Pancreas (tissue), 10 donors: ENCODE data around the gene ALKBH8. TPM values are rescaled to one million over a fixed set of nuclear protein-coding genes. Genes with fewer than 3 reads are reported as not detected.

Experiments used
- ATAC-seq, 4 donors: fragments of 200-7000 bp; cut with Tn5 transposase; one replicate each; pipeline versions ENCODE4 v1.8.0 to v1.9.1; 2020; ENCODE audit warnings: mild to moderate bottlenecking in 4 of 4, moderate library complexity in 4 of 4
- DNase-seq, 6 donors: peaks; one replicate each; pipeline ENCODE4 v3.0.0-alpha.2; 2020
- FAIRE-seq: peaks from 2 replicates; lab custom pipeline; 2012; peaks lifted over from hg19 to GRCh38; lab: Jason Lieb, UNC
- H3K27ac ChIP-seq, 4 donors: fragments of 200-600 bp; sonication (generic); 1 replicate in 3 of 4; 2 replicates in 1 of 4; pipeline versions ENCODE4 v1.5.0 to v1.8.0; 2020
- H3K27me3 ChIP-seq, 4 donors: fragments of 200-600 bp; one replicate each; pipeline ENCODE4 v1.8.0; 2021
- H3K36me3 ChIP-seq, 3 donors: fragments of 200-600 bp; sonication (generic) in 1 of 3; one replicate each; pipeline versions ENCODE4 v1.5.0 to v1.8.0; 2020 to 2021
- H3K4me1 ChIP-seq, 3 donors: fragments of 200-600 bp; one replicate each; pipeline ENCODE4 v1.8.0; 2021
- H3K4me3 ChIP-seq, 4 donors: fragments of 200-600 bp; sonication (generic) in 2 of 4; one replicate each; pipeline versions ENCODE4 v1.5.0 to v1.8.0; 2020 to 2021
- H3K9me3 ChIP-seq, 4 donors: fragments of 200-600 bp; one replicate each; pipeline ENCODE4 v1.8.0; 2021
- WGBS, 2 donors: extraction: QIAGEN DNeasy Blood & Tissue Kit; methylation state at CpG; one replicate each; pipeline ENCODE4 v1.1.7; 2013; 5-methylcytosine and 5-hydroxymethylcytosine counted together
- intact Hi-C, 3 donors: fragments of 100-400 bp; cut with DNase I; formaldehyde crosslinking; loops; one replicate each; pipeline versions ENCODE4 v1.11.1 to v1.14.2; 2022
- polyA plus RNA-seq, 2 donors: library from polyadenylated mRNA; stranded (reverse); fragments of 200-250 nt; gene quantifications; one replicate each; pipeline ENCODE4 v1.2.3, GENCODE V29; 2013
- total RNA-seq, 6 donors: library from RNA; stranded (reverse); fragmentation: NEBNext Ultra II Directional in 4 of 6; extraction: Animal tissue kit (Norgen Biotek cat#: 25700) in 4 of 6; gene quantifications; one replicate each; pipeline versions ENCODE4 v1.2.1 to v1.2.4, GENCODE V29; 2021 to 2023
- TF ChIP-seq, protein P1 (sequence below), 4 donors: fragments of 200-600 bp; sonication (generic) in 3 of 4; IDR thresholded peaks; one replicate each; pipeline versions ENCODE4 v1.5.0 to v1.8.0; 2021; ENCODE audit warnings: antibody characterized with exemption in 4 of 4
- donor health status: healthy with polysubstance abuse.
- donor health status: DM: no; HTN: no; CAD: no; lungs with moderate emphysema.
- donor health status: DM: no; HTN: no; CAD: no.
- donor health status: control.
- donor health status: control.
- donor health status: Bipolar disorder and iron deficiency.
- donor health status: DM: yes; HTN: yes; CAD: no.
- donor health status: DM: no; HTN: no; CAD: no.
- donor health status: DM: no; HTN: no; CAD: no.
- donor health status: DM: yes; HTN: yes; CAD: no.

ALKBH8 gene
- total and polyA plus RNA-seq, 8 donors, result 2.2 to 3.9 (median 3.0) TPM

DNA sequence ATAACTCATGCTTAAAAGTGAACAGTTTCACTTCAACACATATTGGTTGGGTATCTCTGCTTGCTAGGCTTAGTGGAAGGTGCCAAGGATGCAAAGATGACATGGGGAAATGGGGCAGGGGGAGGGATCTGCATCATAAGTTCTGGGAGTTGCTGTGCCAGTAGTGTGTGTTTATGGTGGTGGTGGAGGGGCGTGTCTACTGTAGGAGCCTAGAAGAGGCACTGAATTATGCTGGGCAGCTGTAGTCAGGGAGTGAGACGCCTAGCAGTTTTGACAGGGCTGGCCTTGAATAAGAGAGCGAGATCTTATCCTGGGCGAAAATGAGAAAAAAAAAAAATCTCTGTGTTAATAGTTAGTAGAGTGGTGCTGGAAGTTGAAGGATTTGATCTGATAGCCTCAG, 28.4 kb upstream of the ALKBH8 start:
- TF ChIP-seq, protein P1, sequence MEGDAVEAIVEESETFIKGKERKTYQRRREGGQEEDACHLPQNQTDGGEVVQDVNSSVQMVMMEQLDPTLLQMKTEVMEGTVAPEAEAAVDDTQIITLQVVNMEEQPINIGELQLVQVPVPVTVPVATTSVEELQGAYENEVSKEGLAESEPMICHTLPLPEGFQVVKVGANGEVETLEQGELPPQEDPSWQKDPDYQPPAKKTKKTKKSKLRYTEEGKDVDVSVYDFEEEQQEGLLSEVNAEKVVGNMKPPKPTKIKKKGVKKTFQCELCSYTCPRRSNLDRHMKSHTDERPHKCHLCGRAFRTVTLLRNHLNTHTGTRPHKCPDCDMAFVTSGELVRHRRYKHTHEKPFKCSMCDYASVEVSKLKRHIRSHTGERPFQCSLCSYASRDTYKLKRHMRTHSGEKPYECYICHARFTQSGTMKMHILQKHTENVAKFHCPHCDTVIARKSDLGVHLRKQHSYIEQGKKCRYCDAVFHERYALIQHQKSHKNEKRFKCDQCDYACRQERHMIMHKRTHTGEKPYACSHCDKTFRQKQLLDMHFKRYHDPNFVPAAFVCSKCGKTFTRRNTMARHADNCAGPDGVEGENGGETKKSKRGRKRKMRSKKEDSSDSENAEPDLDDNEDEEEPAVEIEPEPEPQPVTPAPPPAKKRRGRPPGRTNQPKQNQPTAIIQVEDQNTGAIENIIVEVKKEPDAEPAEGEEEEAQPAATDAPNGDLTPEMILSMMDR (IDR thresholded peaks at IDR 0.05), result no peak
- no peak for FAIRE-seq

GRCh38 chr11:107592813-107593212, 27.3 kb upstream of the ALKBH8 start:
- Histone ChIP-seq H3K9me3 (no peaks in the 10 kb centered on the region), H3K27me3 (peaks cover 0 to 39% (median 12%) of the 10 kb centered on the region in 4 donors), H3K4me3 (no peak overlapping the region), H3K36me3 (no peaks in the 10 kb centered on the region), H3K4me1 (peaks cover 0 to 12% (median 4%) of the 10 kb centered on the region in 3 donors), H3K27ac (no peak overlapping the region)
- ATAC-seq, result no peak
- no peak for DNase-seq
- no peak for FAIRE-seq
- intact Hi-C loops, result no loop called here
- TF ChIP-seq, protein P1 (IDR thresholded peaks at IDR 0.05), result no peak
- WGBS, 2 donors, result 16 to 18% methylated on average over 5 of the region's 5 CpGs

More for the DNA sequence above, 28.4 kb upstream of the ALKBH8 start:
- Histone ChIP-seq H3K36me3 (no peaks in the 10 kb centered on the region), H3K4me1 (peaks cover 0 to 12% (median 4%) of the 10 kb centered on the region in 3 donors), H3K27ac (no peak overlapping the region), H3K4me3 (no peak overlapping the region), H3K27me3 (peaks cover 0 to 39% (median 11%) of the 10 kb centered on the region in 4 donors), H3K9me3 (no peaks in the 10 kb centered on the region)
- WGBS, 2 donors, result 12 to 17% methylated on average over 4 of the region's 4 CpGs
- ATAC-seq, result no peak
- intact Hi-C loops, result no loop called here
- no peak for DNase-seq

DNA sequence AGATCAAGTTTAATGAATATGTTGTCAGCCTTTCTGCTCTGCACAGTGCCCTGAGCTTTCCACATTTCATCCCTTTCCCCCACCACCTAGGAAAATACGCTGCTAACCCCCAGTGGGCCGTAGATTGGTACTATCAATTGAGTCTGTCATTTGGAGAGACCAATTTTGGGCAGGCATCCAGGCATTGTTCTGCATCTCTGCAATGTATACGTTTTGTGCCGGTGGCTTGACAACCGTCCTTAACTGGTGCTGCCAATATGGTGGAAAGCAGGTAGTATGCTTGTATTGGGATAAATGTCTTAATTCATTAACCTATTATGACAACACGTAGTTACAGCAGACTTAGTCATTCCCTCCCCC, 26.7 kb upstream of the ALKBH8 start:
- no peaks in the 10 kb centered on the region for H3K9me3 ChIP-seq
- no peak for DNase-seq
- WGBS, 2 donors, result 5 to 9% methylated on average over 6 of the region's 6 CpGs
- ATAC-seq, result peak in 1 of 4 donors; percentile 8
- peaks cover 0 to 39% (median 12%) of the 10 kb centered on the region in 4 donors for H3K27me3 ChIP-seq
- H3K4me1 ChIP-seq, result peaks cover 0 to 12% (median 4%) of the 10 kb centered on the region in 3 donors
- no peaks in the 10 kb centered on the region for H3K36me3 ChIP-seq
- intact Hi-C loops, result no loop called here
- no peak for FAIRE-seq
- TF ChIP-seq, protein P1 (IDR thresholded peaks at IDR 0.05), result no peak
- H3K4me3 ChIP-seq, result no peak overlapping the region
- H3K27ac ChIP-seq, result no peak overlapping the region

GRCh38 chr11:107591378-107592230, 26.1 kb upstream of the ALKBH8 start:
- DNase-seq (peak in 3 of 6 donors; percentile 13 to 64 (median 64)), FAIRE-seq (no peak), ATAC-seq (peak; percentile 44 to 56 (median 50))
- TF ChIP-seq, protein P1 (IDR thresholded peaks at IDR 0.05), result no peak
- peaks cover 0 to 12% (median 4%) of the 10 kb centered on the region in 3 donors for H3K4me1 ChIP-seq
- no peaks in the 10 kb centered on the region for H3K9me3 ChIP-seq
- H3K4me3 ChIP-seq, result peak overlapping the region; percentile 34 to 61 (median 44)
- WGBS, 2 donors, result 2% methylated on average over 49 of the region's 49 CpGs
- no peaks in the 10 kb centered on the region for H3K36me3 ChIP-seq
- no peak overlapping the region for H3K27ac ChIP-seq
- intact Hi-C loops, result no loop called here
- H3K27me3 ChIP-seq, result peaks cover 0 to 39% (median 12%) of the 10 kb centered on the region in 4 donors
